K562 (cell line): ENCODE results near the gene CLASP1.
"Not testable (repeated sequence)": the region's sequence is repeated elsewhere in the genome, so short reads cannot be mapped to it uniquely, and the experiment has no call there.

ENCODE experiments used
- ARHGAP35 ChIP-seq: fragments of 450-650 bp; IDR thresholded peaks from 2 replicates; pipeline ENCODE4 v1.6.1; 2018; ENCODE audit not compliant: partially characterized antibody
- CHD7 ChIP-seq: fragments of 200-600 bp; sonication (generic); IDR thresholded peaks from one replicate; pipeline ENCODE4 v1.6.1; 2012; ENCODE audit warnings: mild to moderate bottlenecking, low read depth, low read length, inconsistent platforms
- CTCF ChIP-seq, 3 experiments: IDR thresholded peaks in 2 of 3; conservative IDR thresholded peaks in 1 of 3; 2 replicates each; pipeline ENCODE4 v1.5.1; 2011 to 2012; ENCODE audit warnings: low read length in 3 of 3, mild to moderate bottlenecking in 3 of 3, control low read depth in 2 of 3, improper control_type of control experiment in 1 of 3, inconsistent platforms in 1 of 3, low read depth in 1 of 3, mixed read lengths in 1 of 3, moderate library complexity in 1 of 3; ENCODE audit not compliant: insufficient read depth in 2 of 3
- EGR1 ChIP-seq: fragments of 450-650 bp; conservative IDR thresholded peaks from 2 replicates; pipeline ENCODE4 v1.6.1; 2017; ENCODE audit warnings: mild to moderate bottlenecking
- EP300 ChIP-seq: IDR thresholded peaks from 2 replicates; pipeline ENCODE4 v1.6.1; 2012; ENCODE audit warnings: low read length, improper control_type of control experiment
- FOS ChIP-seq: IDR thresholded peaks from 3 replicates; pipeline ENCODE4 v1.6.1; 2011; ENCODE audit not compliant: insufficient read length; ENCODE audit errors: extremely low read depth
- KDM4B ChIP-seq, 2 experiments: fragments of 450-650 bp in 1 of 2; sonication (generic) in 1 of 2; IDR thresholded peaks; 2 replicates each; pipeline ENCODE4 v1.6.1; 2016 to 2017; ENCODE audit warnings: borderline replicate concordance in 2 of 2, antibody characterized with exemption in 1 of 2, low read depth in 1 of 2, mild to moderate bottlenecking in 1 of 2
- KLF16 ChIP-seq: IDR thresholded peaks from 2 replicates; pipeline ENCODE4 v1.6.1; 2016; ENCODE audit warnings: antibody characterized with exemption
- MXI1 ChIP-seq: IDR thresholded peaks from 2 replicates; pipeline ENCODE4 v1.6.1; 2011; ENCODE audit warnings: low read depth, mild to moderate bottlenecking, improper control_type of control experiment, low read length
- RAD21 ChIP-seq, 2 experiments: fragments of 250-450 bp in 1 of 2; fragments of 450-650 bp in 1 of 2; sonication (Bioruptor Pico) in 1 of 2; formaldehyde crosslinking in 1 of 2; IDR thresholded peaks in 1 of 2; conservative IDR thresholded peaks in 1 of 2; 2 replicates each; pipeline versions ENCODE4 v1.4.0 to v1.8.0; 2020 to 2022; ENCODE audit warnings: mild to moderate bottlenecking in 2 of 2, moderate library complexity in 1 of 2
- RFX5 ChIP-seq: IDR thresholded peaks from 2 replicates; pipeline ENCODE4 v1.6.1; 2011; ENCODE audit warnings: low read depth, mild to moderate bottlenecking, improper control_type of control experiment, low read length

GRCh38 chr2:121374412-121375075 lies 274.7 kb downstream of the CLASP1 start:
- not testable (repeated sequence) for TF ChIP-seq CHD7; FOS; KLF16; EP300; CTCF (IDR thresholded peaks at IDR 0.05 in 2 of 3, conservative IDR thresholded peaks at IDR 0.05 in 1 of 3; ENCODE audit: insufficient read depth in 2 of 3, low read depth in 1 of 3, low read length in 3 of 3); KDM4B (IDR thresholded peaks at IDR 0.05; ENCODE audit: borderline replicate concordance in 2 of 2, low read depth in 1 of 2); RFX5; ARHGAP35; RAD21 (CRISPR knock-in tag; conservative IDR thresholded peaks at IDR 0.05 in 1 of 2, IDR thresholded peaks at IDR 0.05 in 1 of 2); EGR1; MXI1
